Natural killer cell (primary cell): ENCODE results near the gene RNF213. TPM values are rescaled to one million over a fixed set of nuclear protein-coding genes. Genes with fewer than 3 reads are reported as not detected.

Experiments used
- ATAC-seq, 3 donors: fragments of 150-1000 bp in 2 of 3; fragments of 200-7000 bp in 1 of 3; cut with Tn5 transposase; 1 replicate in 1 of 3; 2 replicates in 2 of 3; pipeline ENCODE4 v1.10.0; 2021; ENCODE audit warnings: mild to moderate bottlenecking in 2 of 3, moderate library complexity in 2 of 3
- DNase-seq, 2 donors: peaks; one replicate each; pipeline versions ENCODE4 v3.0.0 to v3.0.0-alpha.2; 2013 to 2021; ENCODE audit warnings: mixed read lengths in 1 of 2
- H3K27ac ChIP-seq: one replicate; pipeline ENCODE4 v1.5.1; 2013; ENCODE audit warnings: mild to moderate bottlenecking, low read length
- H3K27me3 ChIP-seq: one replicate; pipeline ENCODE4 v1.6.1; 2013; ENCODE audit warnings: low read length; ENCODE audit not compliant: control insufficient read depth, insufficient read depth
- H3K36me3 ChIP-seq: one replicate; pipeline ENCODE4 v1.6.1; 2013; ENCODE audit warnings: low read length; ENCODE audit not compliant: control insufficient read depth, insufficient read depth
- H3K4me1 ChIP-seq: one replicate; pipeline ENCODE4 v1.6.1; 2013; ENCODE audit warnings: low read length; ENCODE audit not compliant: control insufficient read depth, insufficient read depth
- H3K4me3 ChIP-seq: one replicate; pipeline ENCODE4 v1.5.1; 2013; ENCODE audit warnings: low read length
- H3K9me3 ChIP-seq: one replicate; pipeline ENCODE4 v1.6.1; 2013; ENCODE audit warnings: low read length; ENCODE audit not compliant: control insufficient read depth, insufficient read depth
- H3K27ac Mint-ChIP-seq, 2 donors: one replicate each; pipeline ENCODE4 v1.8.0; 2022; ENCODE audit warnings: mild to moderate bottlenecking in 2 of 2, mixed read lengths in 2 of 2, moderate library complexity in 1 of 2
- H3K27me3 Mint-ChIP-seq, 2 donors: one replicate each; pipeline ENCODE4 v1.8.0; 2022; ENCODE audit warnings: low read depth in 2 of 2, mixed read lengths in 2 of 2
- H3K36me3 Mint-ChIP-seq: one replicate; pipeline ENCODE4 v1.8.0; 2022; ENCODE audit warnings: mixed read lengths
- H3K4me1 Mint-ChIP-seq, 2 donors: one replicate each; pipeline ENCODE4 v1.8.0; 2022; ENCODE audit warnings: mixed read lengths in 2 of 2
- H3K4me3 Mint-ChIP-seq: one replicate; pipeline ENCODE4 v1.8.0; 2022; ENCODE audit warnings: mild to moderate bottlenecking, moderate library complexity, mixed read lengths
- H3K9me3 Mint-ChIP-seq, 2 donors: one replicate each; pipeline ENCODE4 v1.8.0; 2022; ENCODE audit warnings: mixed read lengths in 2 of 2
- CTCF ChIP-seq: fragments of 200-600 bp; IDR thresholded peaks from one replicate; pipeline ENCODE4 v1.8.0; 2022; ENCODE audit warnings: antibody characterized with exemption
- WGBS: methylation state at CpG from one replicate; pipeline ENCODE4 v1.1.7; 2013; ENCODE audit warnings: missing lambda C conversion rate; ENCODE audit not compliant: insufficient coverage; 5-methylcytosine and 5-hydroxymethylcytosine counted together
- intact Hi-C: fragments of 100-400 bp; cut with micrococcal nuclease; formaldehyde crosslinking; loops from one replicate; pipeline ENCODE4 v1.14.2; 2022
- total RNA-seq, 4 donors: library from RNA; stranded (reverse); fragments of 120-200 nt in 1 of 4; gene quantifications; one replicate each; pipeline versions ENCODE4 v1.2.3 to v1.2.4, GENCODE V29; 2013 to 2022

RNF213 gene
- total RNA-seq, 3 donors from 2014 or later (not counting 1 experiment from before 2014, with no cell fraction given) = 929 to 1,120 (median 1,060) TPM

- H3K27ac ChIP-seq = no peak overlapping the region
- no peak overlapping the region for H3K4me3 ChIP-seq
- Mint-ChIP-seq H3K4me3 (no peak overlapping the region), H3K4me1 (peaks cover 0 to 11% of the 10 kb centered on the region in 2 donors), H3K27me3 (no peaks in the 10 kb centered on the region), H3K9me3 (peaks cover 2 to 3% of the 10 kb centered on the region in 2 donors), H3K27ac (peak overlapping the region; percentile 17 to 79), H3K36me3 (peaks cover 37% of the 10 kb centered on the region)
- peaks cover 3% of the 10 kb centered on the region for H3K9me3 ChIP-seq
- no peak for TF ChIP-seq CTCF
- intact Hi-C loops = loop anchor here (10.0 kb wide), 1 partner anchor 1817 kb away; no protein-coding TSS in a partner anchor
- H3K36me3 ChIP-seq = peaks cover 81% of the 10 kb centered on the region
- DNase-seq (no peak), ATAC-seq (no peak)
- no peaks in the 10 kb centered on the region for H3K27me3 ChIP-seq
- H3K4me1 ChIP-seq = peaks cover 2% of the 10 kb centered on the region
- 94% methylated on average over 12 of the region's 12 CpGs for WGBS
These were observed 47.5 kb downstream of the RNF213 start for GRCh38 chr17:80307994-80308691.

- peaks cover 0 to 15% of the 10 kb centered on the region in 2 donors for H3K4me1 Mint-ChIP-seq
- peaks cover 3 to 5% of the 10 kb centered on the region in 2 donors for H3K9me3 Mint-ChIP-seq
These were observed 48.3 kb downstream of the RNF213 start for GRCh38 chr17:80308692-80309517.

GRCh38 chr17:80311216-80311827 is 50.7 kb downstream of the RNF213 start:
- no peak overlapping the region for H3K4me3 Mint-ChIP-seq

More at GRCh38 chr17:80308692-80309517, 48.3 kb downstream of the RNF213 start:
- TF ChIP-seq CTCF = no peak
- H3K4me1 ChIP-seq = peaks cover 2% of the 10 kb centered on the region
- no peak overlapping the region for H3K27ac ChIP-seq
- WGBS = 95% methylated on average over 16 of the region's 16 CpGs
- H3K36me3 Mint-ChIP-seq = peaks cover 37% of the 10 kb centered on the region
- no peak overlapping the region for H3K4me3 Mint-ChIP-seq
- H3K36me3 ChIP-seq = peaks cover 80% of the 10 kb centered on the region
- intact Hi-C loops = loop anchor here (10.0 kb wide), 1 partner anchor 1816 kb away; no protein-coding TSS in a partner anchor
- no peak for DNase-seq
- no peaks in the 10 kb centered on the region for H3K27me3 ChIP-seq
- H3K9me3 ChIP-seq = no peaks in the 10 kb centered on the region
- peak overlapping the region in 1 of 2 donors; percentile 79 for H3K27ac Mint-ChIP-seq
- H3K27me3 Mint-ChIP-seq = no peaks in the 10 kb centered on the region
- no peak for ATAC-seq
- H3K4me3 ChIP-seq = no peak overlapping the region

More at GRCh38 chr17:80311216-80311827, 50.7 kb downstream of the RNF213 start:
- H3K27ac Mint-ChIP-seq = peak overlapping the region; percentile 66 to 72
- peaks cover 6% of the 10 kb centered on the region for H3K9me3 ChIP-seq
- H3K27me3 ChIP-seq = no peaks in the 10 kb centered on the region
- H3K27ac ChIP-seq = no peak overlapping the region
- peaks cover 67% of the 10 kb centered on the region for H3K36me3 ChIP-seq
- ATAC-seq (no peak), DNase-seq (no peak)
- TF ChIP-seq CTCF = no peak
- peaks cover 2% of the 10 kb centered on the region for H3K4me1 ChIP-seq
- WGBS = 97% methylated on average over 22 of the region's 22 CpGs
- peaks cover 2% of the 10 kb centered on the region in 2 donors for H3K9me3 Mint-ChIP-seq
- intact Hi-C loops = loop anchor here (5.0 kb wide), 1 partner anchor 44 kb away; no protein-coding TSS in a partner anchor
- peaks cover 5 to 22% of the 10 kb centered on the region in 2 donors for H3K4me1 Mint-ChIP-seq
- H3K27me3 Mint-ChIP-seq = no peaks in the 10 kb centered on the region
- H3K4me3 ChIP-seq = no peak overlapping the region
- H3K36me3 Mint-ChIP-seq = peaks cover 35% of the 10 kb centered on the region
